ENCODE data around the gene BLCAP. TPM values are rescaled to one million over a fixed set of nuclear protein-coding genes. Genes with fewer than 3 reads are reported as not detected.

The BLCAP gene
- total RNA-seq, 1 donor from 2014 or later: 42.7 TPM

DNA sequence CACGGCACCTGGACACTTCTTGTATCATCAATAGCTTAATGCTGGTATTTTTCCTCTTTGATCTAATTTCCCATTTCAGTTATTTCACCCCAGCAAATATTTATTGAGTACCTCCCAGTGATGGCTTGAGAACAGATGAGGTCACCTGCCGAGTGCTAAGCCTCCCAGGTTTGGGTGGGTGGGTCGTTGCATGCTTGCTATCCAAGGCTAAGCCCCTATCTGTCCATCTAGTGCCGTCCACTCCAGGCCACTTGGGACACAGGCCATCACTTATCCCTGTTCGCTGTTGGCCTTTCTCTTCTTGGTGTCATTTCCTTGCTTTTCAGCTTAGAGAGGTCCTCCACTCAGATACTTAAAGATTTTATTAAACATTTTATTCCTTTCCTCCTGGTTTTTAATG, 17.4 kb downstream of the BLCAP start:
- Mint-ChIP-seq H3K4me3 (ENCODE audit: low read depth) (no peak overlapping the region), H3K4me1 (ENCODE audit: low read depth) (peaks cover 2% of the 10 kb centered on the region), H3K36me3 (ENCODE audit: insufficient read depth) (peaks cover 2% of the 10 kb centered on the region), H3K9me3 (ENCODE audit: low read depth) (no peaks in the 10 kb centered on the region), H3K27me3 (no peaks in the 10 kb centered on the region), H3K27ac (no peak overlapping the region)
- TF ChIP-seq, protein P1, sequence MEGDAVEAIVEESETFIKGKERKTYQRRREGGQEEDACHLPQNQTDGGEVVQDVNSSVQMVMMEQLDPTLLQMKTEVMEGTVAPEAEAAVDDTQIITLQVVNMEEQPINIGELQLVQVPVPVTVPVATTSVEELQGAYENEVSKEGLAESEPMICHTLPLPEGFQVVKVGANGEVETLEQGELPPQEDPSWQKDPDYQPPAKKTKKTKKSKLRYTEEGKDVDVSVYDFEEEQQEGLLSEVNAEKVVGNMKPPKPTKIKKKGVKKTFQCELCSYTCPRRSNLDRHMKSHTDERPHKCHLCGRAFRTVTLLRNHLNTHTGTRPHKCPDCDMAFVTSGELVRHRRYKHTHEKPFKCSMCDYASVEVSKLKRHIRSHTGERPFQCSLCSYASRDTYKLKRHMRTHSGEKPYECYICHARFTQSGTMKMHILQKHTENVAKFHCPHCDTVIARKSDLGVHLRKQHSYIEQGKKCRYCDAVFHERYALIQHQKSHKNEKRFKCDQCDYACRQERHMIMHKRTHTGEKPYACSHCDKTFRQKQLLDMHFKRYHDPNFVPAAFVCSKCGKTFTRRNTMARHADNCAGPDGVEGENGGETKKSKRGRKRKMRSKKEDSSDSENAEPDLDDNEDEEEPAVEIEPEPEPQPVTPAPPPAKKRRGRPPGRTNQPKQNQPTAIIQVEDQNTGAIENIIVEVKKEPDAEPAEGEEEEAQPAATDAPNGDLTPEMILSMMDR (IDR thresholded peaks at IDR 0.05; ENCODE audit: unreplicated experiment): no peak
- no peak for DNase-seq (ENCODE audit: low spot score, unreplicated experiment)

DNA sequence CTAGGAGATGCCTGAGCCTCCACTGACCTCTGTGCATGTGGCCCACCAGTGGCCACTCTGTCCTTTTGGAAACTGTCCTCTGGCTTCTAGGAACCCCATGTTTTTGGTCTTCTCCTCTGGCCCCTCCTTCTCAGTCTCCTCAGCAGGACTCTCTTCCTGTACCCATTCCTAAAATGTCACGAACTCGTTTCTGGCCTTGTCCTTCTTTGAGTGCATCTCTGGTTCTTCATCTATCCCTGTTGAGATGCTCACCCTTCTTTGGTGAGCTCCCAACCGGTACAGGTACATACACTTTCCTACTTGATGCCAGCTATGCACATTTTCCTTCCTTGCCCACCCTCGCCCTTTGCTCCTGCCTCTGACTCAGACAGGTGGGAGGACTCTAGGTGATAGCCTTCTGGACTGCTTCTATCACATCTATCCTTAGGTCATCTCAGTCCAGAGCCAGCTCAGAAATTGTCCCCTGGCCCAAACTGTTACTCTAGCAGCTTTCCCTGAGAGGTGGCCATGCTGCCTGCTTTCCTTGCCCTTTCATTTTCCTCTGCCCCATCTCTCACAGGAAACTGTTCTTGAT, 21.4 kb downstream of the BLCAP start:
- no peak overlapping the region for H3K27ac Mint-ChIP-seq
- no peaks in the 10 kb centered on the region for H3K36me3 Mint-ChIP-seq (ENCODE audit: insufficient read depth)
- H3K4me1 Mint-ChIP-seq (ENCODE audit: low read depth): peaks cover 2% of the 10 kb centered on the region

DNA sequence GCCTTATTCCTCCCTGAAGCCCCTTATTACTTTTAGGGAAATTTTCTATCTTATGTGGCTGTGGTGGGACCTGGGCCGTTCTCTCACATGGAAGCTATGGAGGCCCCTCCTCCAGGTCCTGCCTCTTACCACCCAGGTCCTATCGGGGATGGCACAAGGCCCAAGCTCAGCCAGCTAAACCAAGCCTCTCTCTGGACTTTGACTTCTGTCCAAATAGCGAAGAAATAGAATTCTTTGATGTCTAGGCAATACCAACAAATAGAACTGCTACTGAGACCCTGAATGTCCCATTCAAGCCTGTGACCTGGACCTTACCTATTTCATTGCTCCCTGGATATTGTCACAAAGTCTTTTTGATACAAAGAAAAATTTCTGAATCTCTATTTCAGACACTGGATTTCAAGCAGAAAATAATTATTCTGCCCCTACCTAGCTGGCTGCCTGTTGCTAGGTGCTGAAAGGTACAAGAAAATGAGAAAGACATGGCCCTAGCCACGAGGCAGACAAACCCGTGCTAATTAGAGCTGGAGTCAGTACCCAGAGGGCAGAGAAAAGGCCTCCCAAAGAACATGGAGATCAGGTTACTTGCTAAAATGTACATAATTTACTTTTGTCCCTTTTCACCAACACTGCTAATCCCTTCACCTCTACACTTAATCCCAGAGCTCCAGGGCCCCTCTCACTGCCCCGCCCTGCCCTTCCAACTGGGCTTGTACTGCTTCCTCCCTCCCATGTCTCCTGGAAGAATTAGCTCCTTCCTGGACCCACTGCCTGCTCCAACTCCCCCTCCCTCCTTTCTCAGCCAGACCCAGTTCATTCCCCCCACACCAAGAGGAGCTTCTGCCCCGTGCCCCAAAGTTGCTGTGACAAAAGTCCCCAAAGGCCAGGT, 22.2 kb downstream of the BLCAP start:
- TF ChIP-seq, protein P1 (IDR thresholded peaks at IDR 0.05; ENCODE audit: unreplicated experiment): no peak
- Mint-ChIP-seq H3K4me3 (ENCODE audit: low read depth) (no peak overlapping the region), H3K36me3 (ENCODE audit: insufficient read depth) (no peaks in the 10 kb centered on the region), H3K9me3 (ENCODE audit: low read depth) (no peaks in the 10 kb centered on the region), H3K27ac (no peak overlapping the region), H3K27me3 (no peaks in the 10 kb centered on the region), H3K4me1 (ENCODE audit: low read depth) (peaks cover 2% of the 10 kb centered on the region)
- no peak for DNase-seq (ENCODE audit: low spot score, unreplicated experiment)

More for the DNA sequence above, 21.4 kb downstream of the BLCAP start:
- TF ChIP-seq, protein P1 (IDR thresholded peaks at IDR 0.05; ENCODE audit: unreplicated experiment): no peak
- Mint-ChIP-seq H3K9me3 (ENCODE audit: low read depth) (no peaks in the 10 kb centered on the region), H3K4me3 (ENCODE audit: low read depth) (no peak overlapping the region), H3K27me3 (no peaks in the 10 kb centered on the region)
- no peak for DNase-seq (ENCODE audit: low spot score, unreplicated experiment)

DNA sequence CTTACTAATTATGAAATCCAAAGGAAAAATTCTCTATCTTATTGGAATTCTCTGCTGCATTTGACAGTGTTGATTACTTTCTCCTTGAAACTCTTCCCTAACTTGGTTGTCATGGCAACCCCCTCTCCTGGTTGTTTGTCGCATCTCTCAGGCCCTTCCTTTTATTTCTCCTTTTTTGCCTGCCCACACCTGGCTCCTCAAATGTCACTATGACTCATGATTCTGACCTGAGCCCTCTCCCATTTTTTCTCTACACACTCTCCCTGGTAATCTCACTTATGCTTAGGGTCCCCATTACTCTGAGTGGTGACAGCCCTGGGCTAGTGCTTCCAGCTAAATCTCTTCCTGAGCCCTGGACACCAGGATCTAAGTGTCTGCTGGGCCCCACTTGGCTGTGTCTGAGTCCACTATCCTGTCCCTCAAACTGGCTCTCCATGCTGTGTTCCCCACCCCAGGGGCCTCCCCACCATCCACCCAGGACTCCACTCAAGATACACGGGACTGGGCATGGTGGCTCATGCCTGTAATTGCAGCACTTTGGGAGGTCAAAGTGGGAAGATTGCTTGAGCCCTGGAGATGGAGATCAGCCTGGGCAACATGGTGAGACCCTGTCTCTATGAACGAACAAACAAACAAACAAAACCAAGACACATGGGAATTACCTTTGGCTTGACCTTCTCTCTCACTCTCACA, 23.1 kb downstream of the BLCAP start:
- no peak for DNase-seq (ENCODE audit: low spot score, unreplicated experiment)
- Mint-ChIP-seq H3K27ac (no peak overlapping the region), H3K4me1 (ENCODE audit: low read depth) (peaks cover 2% of the 10 kb centered on the region), H3K27me3 (no peaks in the 10 kb centered on the region), H3K9me3 (ENCODE audit: low read depth) (no peaks in the 10 kb centered on the region), H3K36me3 (ENCODE audit: insufficient read depth) (no peaks in the 10 kb centered on the region), H3K4me3 (ENCODE audit: low read depth) (no peak overlapping the region)
- TF ChIP-seq, protein P1 (IDR thresholded peaks at IDR 0.05; ENCODE audit: unreplicated experiment): no peak

DNA sequence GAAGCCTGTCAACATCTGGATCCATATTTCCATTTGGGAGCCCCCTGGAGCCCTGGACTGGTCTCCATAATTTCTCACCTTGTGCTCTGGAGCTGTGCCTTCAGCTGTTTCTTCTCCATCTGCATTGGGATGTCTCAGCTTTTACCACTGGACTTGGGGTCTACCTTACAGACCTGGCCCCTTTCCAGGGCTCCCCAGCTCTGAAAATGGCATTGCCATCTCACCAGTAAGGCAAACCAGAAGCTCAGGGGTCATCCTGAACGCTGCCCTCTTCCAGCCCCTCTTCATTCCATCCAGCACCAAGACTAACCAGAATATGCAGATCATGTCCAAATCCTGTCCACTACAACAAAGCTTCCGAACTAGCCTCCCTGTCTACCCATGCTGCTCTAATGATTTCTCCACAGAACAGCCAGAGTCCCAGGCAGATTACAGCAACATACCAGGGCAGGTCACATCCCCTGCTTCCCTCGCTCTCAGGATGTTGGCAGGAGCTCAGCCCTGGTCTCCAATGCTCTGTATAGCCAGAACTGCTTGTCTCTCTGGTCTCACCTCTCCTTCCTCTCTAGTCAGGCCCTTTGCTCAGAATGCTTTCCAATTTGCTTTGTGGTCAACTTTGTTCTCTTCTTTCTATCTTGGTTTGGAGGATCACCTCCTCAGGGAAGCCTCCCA, 24.3 kb downstream of the BLCAP start:
- H3K27me3 Mint-ChIP-seq: no peaks in the 10 kb centered on the region
- no peak overlapping the region for H3K27ac Mint-ChIP-seq
- no peaks in the 10 kb centered on the region for H3K36me3 Mint-ChIP-seq (ENCODE audit: insufficient read depth)
- TF ChIP-seq, protein P1 (IDR thresholded peaks at IDR 0.05; ENCODE audit: unreplicated experiment): no peak
- H3K9me3 Mint-ChIP-seq (ENCODE audit: low read depth): no peaks in the 10 kb centered on the region
- H3K4me1 Mint-ChIP-seq (ENCODE audit: low read depth): peaks cover 2% of the 10 kb centered on the region
- no peak for DNase-seq (ENCODE audit: low spot score, unreplicated experiment)
- no peak overlapping the region for H3K4me3 Mint-ChIP-seq (ENCODE audit: low read depth)
